H1 (cell line): ENCODE data around the gene ABCC10. TPM values are rescaled to one million over a fixed set of nuclear protein-coding genes. Genes with fewer than 3 reads are reported as not detected.
"Not testable (repeated sequence)": the region's sequence is repeated elsewhere in the genome, so short reads cannot be mapped to it uniquely, and the experiment has no call there.

Experiments used
- CTCF ChIA-PET: fragments of 300-600 bp; sonication (Branson Sonifier 250); formaldehyde crosslinking; loops from one replicate; lab custom pipeline; 2021; ENCODE audit not compliant: partially characterized antibody; lab: Charles Lee
- POLR2A ChIA-PET: fragments of 300-600 bp; sonication (Branson Sonifier 250); formaldehyde crosslinking; loops from one replicate; lab custom pipeline; 2021; ENCODE audit warnings: inconsistent platforms; ENCODE audit not compliant: partially characterized antibody; lab: Charles Lee
- DNase-seq, 2 experiments: peaks; one replicate each; pipeline versions ENCODE4 v3.0.0 to v3.0.0-alpha.2; 2010 to 2022; ENCODE audit warnings: low spot score in 2 of 2, low read depth in 1 of 2, mixed read lengths in 1 of 2
- FAIRE-seq: peaks from 2 replicates; lab custom pipeline; 2011; peaks lifted over from hg19 to GRCh38; lab: Jason Lieb, UNC
- H2AFZ ChIP-seq: 2 replicates; pipeline ENCODE4 v1.8.1; 2012; ENCODE audit warnings: low read length, inconsistent platforms
- H2AK5ac ChIP-seq: 2 replicates; pipeline ENCODE4 v1.6.1; 2013; ENCODE audit warnings: low read depth, low read length
- H2BK120ac ChIP-seq: replicated peaks from 2 replicates; pipeline ENCODE3; 2013; ENCODE audit warnings: low read depth, low read length, inconsistent platforms
- H2BK12ac ChIP-seq: 2 replicates; pipeline ENCODE4 v1.6.1; 2013; ENCODE audit warnings: low read depth, low read length
- H2BK15ac ChIP-seq: 2 replicates; pipeline ENCODE4 v1.6.1; 2013; ENCODE audit warnings: low read length
- H2BK20ac ChIP-seq: 2 replicates; pipeline ENCODE4 v1.6.1; 2013; ENCODE audit warnings: low read length
- H2BK5ac ChIP-seq: 2 replicates; pipeline ENCODE4 v1.6.1; 2013; ENCODE audit warnings: low read depth, low read length
- H3K14ac ChIP-seq: 2 replicates; pipeline ENCODE4 v1.6.1; 2013; ENCODE audit warnings: inconsistent platforms; ENCODE audit not compliant: insufficient read length
- H3K18ac ChIP-seq: 2 replicates; pipeline ENCODE4 v1.6.1; 2013; ENCODE audit warnings: low read length; ENCODE audit errors: extremely low read depth
- H3K23ac ChIP-seq: 2 replicates; pipeline ENCODE4 v1.6.1; 2013; ENCODE audit warnings: inconsistent platforms; ENCODE audit not compliant: insufficient read length
- H3K23me2 ChIP-seq: 2 replicates; pipeline ENCODE4 v1.6.1; 2013; ENCODE audit warnings: low read depth, low read length
- H3K27ac ChIP-seq: 2 replicates; pipeline ENCODE4 v1.6.1; 2011; ENCODE audit warnings: low read depth, low read length, inconsistent platforms
- H3K27me3 ChIP-seq, 4 experiments: replicated peaks in 1 of 4; 1 replicate in 1 of 4; 2 replicates in 3 of 4; pipeline versions ENCODE4 v1.6.1 to v1.8.1; 2011 to 2013; ENCODE audit warnings: low read length in 3 of 4, mild to moderate bottlenecking in 3 of 4, inconsistent platforms in 2 of 4, mixed read lengths in 2 of 4, moderate library complexity in 1 of 4; ENCODE audit not compliant: control insufficient read depth in 3 of 4, insufficient read depth in 3 of 4; ENCODE audit errors: extremely low read depth in 1 of 4
- H3K36me3 ChIP-seq, 4 experiments: 2 replicates each; pipeline versions ENCODE4 v1.6.1 to v1.8.1; 2011 to 2013; ENCODE audit warnings: mild to moderate bottlenecking in 4 of 4, low read length in 3 of 4, moderate library complexity in 2 of 4, control low read depth in 1 of 4, inconsistent platforms in 1 of 4; ENCODE audit not compliant: insufficient read depth in 4 of 4, control insufficient read depth in 2 of 4
- H3K4ac ChIP-seq: replicated peaks from 2 replicates; pipeline ENCODE3; 2013; ENCODE audit warnings: low read length, low read depth, mixed read lengths, inconsistent platforms; ENCODE audit not compliant: insufficient read length
- H3K4me1 ChIP-seq, 4 experiments: replicated peaks in 1 of 4; 1 replicate in 1 of 4; 2 replicates in 3 of 4; pipeline versions ENCODE4 v1.6.1 to v1.8.1; 2011 to 2013; ENCODE audit warnings: low read length in 3 of 4, inconsistent platforms in 2 of 4, mixed read lengths in 1 of 4; ENCODE audit not compliant: insufficient read depth in 4 of 4, control insufficient read depth in 3 of 4
- H3K4me2 ChIP-seq, 2 experiments: 2 replicates each; pipeline versions ENCODE4 v1.6.1 to v1.8.1; 2011 to 2013; ENCODE audit warnings: low read depth in 2 of 2, low read length in 2 of 2, control low read depth in 1 of 2, inconsistent platforms in 1 of 2, mild to moderate bottlenecking in 1 of 2; ENCODE audit not compliant: insufficient read depth in 1 of 2
- H3K4me3 ChIP-seq, 4 experiments: fragments of 200-600, 300-600 bp in 1 of 4; sonication (generic), shearing (Covaris generic), sonication (Bioruptor Twin) in 1 of 4; 2 replicates each; pipeline versions ENCODE4 v1.5.1 to v1.8.1; 2011 to 2016; ENCODE audit warnings: low read length in 4 of 4, low read depth in 3 of 4, control low read depth in 2 of 4, inconsistent platforms in 2 of 4, mild to moderate bottlenecking in 2 of 4, mixed read lengths in 1 of 4, moderate library complexity in 1 of 4; ENCODE audit not compliant: insufficient read depth in 2 of 4; ENCODE audit errors: extremely low read depth in 1 of 4
- H3K56ac ChIP-seq: replicated peaks from 2 replicates; pipeline ENCODE3; 2013; ENCODE audit warnings: low read depth, mild to moderate bottlenecking, mixed read lengths, low read length, inconsistent platforms; ENCODE audit not compliant: insufficient read length
- H3K79me1 ChIP-seq: 2 replicates; pipeline ENCODE4 v1.6.1; 2013; ENCODE audit warnings: low read depth, low read length, control low read depth
- H3K79me2 ChIP-seq, 2 experiments: 2 replicates each; pipeline versions ENCODE4 v1.6.1 to v1.8.1; 2012 to 2013; ENCODE audit warnings: low read length in 2 of 2, mild to moderate bottlenecking in 2 of 2, inconsistent platforms in 1 of 2; ENCODE audit not compliant: insufficient read depth in 2 of 2, control insufficient read depth in 1 of 2
- H3K9ac ChIP-seq, 4 experiments: replicated peaks in 1 of 4; 1 replicate in 1 of 4; 2 replicates in 3 of 4; pipeline versions ENCODE4 v1.6.1 to v1.8.1; 2011 to 2013; ENCODE audit warnings: low read depth in 3 of 4, low read length in 3 of 4, control low read depth in 2 of 4, mild to moderate bottlenecking in 2 of 4, moderate library complexity in 2 of 4, inconsistent platforms in 1 of 4; ENCODE audit errors: extremely low read depth in 1 of 4
- H3K9me3 ChIP-seq, 2 experiments: 2 replicates each; pipeline versions ENCODE4 v1.6.1 to v1.8.1; 2012 to 2013; ENCODE audit warnings: mild to moderate bottlenecking in 2 of 2, moderate library complexity in 2 of 2, control low read depth in 1 of 2, inconsistent platforms in 1 of 2, low read depth in 1 of 2, low read length in 1 of 2, mixed read lengths in 1 of 2; ENCODE audit not compliant: insufficient read depth in 2 of 2
- H4K20me1 ChIP-seq, 2 experiments: replicated peaks in 1 of 2; 2 replicates each; pipeline versions ENCODE3 to v1.8.1; 2011 to 2013; ENCODE audit warnings: inconsistent platforms in 2 of 2, low read length in 2 of 2, mild to moderate bottlenecking in 1 of 2; ENCODE audit not compliant: insufficient read depth in 2 of 2, control insufficient read depth in 1 of 2
- H4K5ac ChIP-seq: 2 replicates; pipeline ENCODE4 v1.6.1; 2013; ENCODE audit warnings: low read length, low read depth, mixed read lengths, inconsistent platforms; ENCODE audit not compliant: insufficient read length
- H4K8ac ChIP-seq: 2 replicates; pipeline ENCODE4 v1.8.0; 2013; ENCODE audit warnings: mild to moderate bottlenecking, moderate library complexity, low read length, inconsistent platforms; ENCODE audit not compliant: insufficient read depth; ENCODE audit errors: extremely low read depth
- H4K91ac ChIP-seq: replicated peaks from 2 replicates; pipeline ENCODE3; 2013; ENCODE audit warnings: low read length, mixed read lengths, inconsistent platforms; ENCODE audit not compliant: insufficient read length
- WGBS, 2 experiments: shearing (Covaris generic) in 1 of 2; methylation state at CpG; one replicate each; pipeline versions ENCODE4 v1.1.6 to v1.1.7; 2013 to 2015; ENCODE audit warnings: low lambda C conversion rate in 2 of 2, mixed read lengths in 2 of 2, inconsistent platforms in 1 of 2, low coverage in 1 of 2, missing lambda C conversion rate in 1 of 2; ENCODE audit not compliant: insufficient replicate concordance in 2 of 2, insufficient coverage in 1 of 2, insufficient read length in 1 of 2; ENCODE audit errors: extremely low coverage in 1 of 2, missing lambda C conversion rate in 1 of 2; 5-methylcytosine and 5-hydroxymethylcytosine counted together
- polyA plus RNA-seq, 7 experiments: library from polyadenylated mRNA; depleted of rRNA in 3 of 7; stranded (reverse) in 5 of 7; unstranded in 2 of 7; fragments of >200 nt in 5 of 7; fragments of 200-250 nt in 2 of 7; gene quantifications; 1 replicate in 5 of 7; 2 replicates in 1 of 7; 4 replicates in 1 of 7; pipeline versions ENCODE4 v1.2.1 to v1.2.3, GENCODE V29; 2011 to 2013; ENCODE audit warnings: missing spikeins in 2 of 7, mixed read lengths in 2 of 7
- total RNA-seq: library from RNA; stranded (reverse); fragmentation: NEBNext Ultra II Directional; extraction: Animal tissue kit (Norgen Biotek cat#: 25700); gene quantifications from 2 replicates; pipeline ENCODE4 v1.2.1, GENCODE V29; 2021

ABCC10 gene
- total and polyA plus RNA-seq, 2 of the 8 experiments (the other 6 are each of a cell fraction or from before 2014, with no cell fraction given) = 15.5 to 24.6 TPM

DNA sequence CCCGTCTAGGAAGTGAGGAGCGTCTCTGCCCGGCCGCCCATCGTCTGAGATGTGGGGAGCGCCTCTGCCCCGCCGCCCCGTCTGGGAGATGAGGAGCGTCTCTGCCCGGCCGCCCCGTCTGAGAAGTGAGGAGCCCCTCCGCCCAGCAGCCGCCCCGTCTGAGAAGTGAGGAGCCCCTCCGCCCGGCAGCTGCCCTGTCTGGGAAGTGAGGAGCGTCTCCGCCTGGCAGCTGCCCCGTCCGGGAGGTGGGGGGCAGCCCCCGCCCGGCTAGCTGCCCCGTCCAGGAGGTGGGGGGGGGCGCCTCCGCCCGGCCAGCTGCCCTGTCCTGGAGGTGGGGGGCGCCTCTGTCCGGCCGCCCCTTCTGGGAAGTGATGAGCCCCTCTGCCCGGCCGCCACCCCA is 2.3 kb upstream of the ABCC10 start:
- H2BK120ac ChIP-seq, H3K27ac ChIP-seq, H3K4ac ChIP-seq, H3K18ac ChIP-seq, H4K91ac ChIP-seq, H3K79me2 ChIP-seq, H3K23ac ChIP-seq, H3K36me3 ChIP-seq, H3K14ac ChIP-seq, H3K9ac ChIP-seq, H3K79me1 ChIP-seq, H3K27me3 ChIP-seq, H3K4me2 ChIP-seq, FAIRE-seq, H4K5ac ChIP-seq, H2AK5ac ChIP-seq, H2BK15ac ChIP-seq, H4K20me1 ChIP-seq, H4K8ac ChIP-seq, H2BK20ac ChIP-seq, H3K4me1 ChIP-seq, H3K4me3 ChIP-seq, H2AFZ ChIP-seq, H3K9me3 ChIP-seq, H2BK12ac ChIP-seq, H2BK5ac ChIP-seq, H3K23me2 ChIP-seq, H3K56ac ChIP-seq, CTCF ChIA-PET, DNase-seq: not testable (repeated sequence)
- WGBS, 2 experiments = 89% methylated on average over 9 of the region's 33 CpGs; no CpG with 5 or more reads in 1 of the 2 experiments
- POLR2A ChIA-PET = interaction anchor here (2.8 kb wide), 1 partner anchor 81 kb away, joined by 7 read pairs; no protein-coding TSS in a partner anchor
